Hepatic stellate cell (primary cell): ENCODE measurements around the gene SLC5A3.

ENCODE experiments used
- DNase-seq: peaks from one replicate; pipeline ENCODE4 v3.0.0; 2011; ENCODE audit warnings: low spot score

SLC5A3 gene

DNA sequence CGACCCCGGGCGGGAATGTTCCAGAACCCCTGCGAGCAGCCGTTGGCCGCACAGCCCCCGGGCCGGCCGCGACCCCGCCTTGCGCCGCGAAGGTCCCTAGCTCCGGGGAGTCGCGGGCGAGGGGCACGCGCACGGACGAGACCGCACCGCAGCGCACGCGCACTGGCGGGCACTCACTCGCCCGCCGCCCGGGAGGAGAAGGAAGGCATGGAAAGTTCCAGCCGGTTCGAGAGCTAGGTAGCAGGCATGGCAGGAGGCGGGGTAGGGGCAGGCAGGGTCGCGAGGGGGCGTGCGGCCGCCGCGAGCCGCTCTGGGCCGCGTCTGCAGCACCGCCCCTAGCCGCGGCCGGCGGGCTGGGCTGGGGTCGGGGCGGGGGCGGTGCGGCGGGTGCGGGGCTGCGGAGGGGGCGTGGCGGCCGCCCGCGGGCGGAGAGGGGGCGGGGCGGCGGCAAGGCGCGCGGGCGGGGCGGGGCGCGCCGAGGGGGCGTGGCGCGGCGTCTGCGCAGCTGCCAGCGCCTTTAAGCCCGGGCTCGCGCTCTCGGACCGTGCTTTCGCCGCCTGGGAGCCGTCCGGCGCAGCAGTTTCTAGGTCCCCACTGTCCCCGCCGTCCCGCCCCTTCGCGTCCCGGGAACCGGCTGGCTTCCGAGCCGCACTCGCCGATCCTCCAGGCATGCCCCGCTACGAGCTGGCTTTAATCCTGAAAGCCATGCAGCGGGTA is at the start of gene SLC5A3, which contains the start of gene MRPS6:
Gene SLC5A3, plus strand, starts transcription at position 547 of the 717 bp plus-strand sequence. CDS start 21,621 bp downstream, outside the sequence.
Gene MRPS6, plus strand, starts transcription at position 547 of the 717 bp plus-strand sequence. Its CDS starts 123 bp downstream, at position 670.
- peak; percentile 78 for DNase-seq

DNA sequence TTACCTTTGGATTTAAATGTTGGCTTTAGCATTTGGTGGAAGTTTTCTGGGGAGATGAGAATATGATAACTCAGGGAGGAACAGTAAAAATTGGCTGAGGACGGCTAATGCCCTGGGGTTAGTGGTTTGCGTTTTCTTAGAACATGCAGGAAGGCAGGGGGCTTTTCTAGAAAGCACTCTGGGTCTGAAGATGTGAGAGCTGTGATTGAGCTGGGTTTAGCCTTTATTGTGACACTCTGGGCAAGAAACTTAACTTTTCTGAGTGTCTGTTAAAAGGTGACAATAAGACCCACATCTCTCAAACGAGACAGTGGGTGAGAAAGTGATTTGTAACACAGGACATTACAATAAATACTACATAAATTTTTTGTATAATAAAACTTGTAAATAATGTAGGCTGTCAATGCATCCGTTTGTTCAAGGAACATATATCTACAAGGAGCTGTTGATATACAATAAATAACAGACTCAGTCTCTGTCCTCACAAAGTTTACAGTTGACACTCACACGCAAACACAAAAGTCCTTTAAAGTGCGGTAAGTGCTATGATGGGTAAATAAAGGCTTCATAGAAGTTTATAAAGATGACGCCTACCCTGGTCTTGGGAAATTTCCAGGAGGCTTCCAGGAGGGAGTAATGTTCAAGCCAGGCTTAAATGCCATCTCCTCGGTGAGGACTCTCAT is 49.5 kb upstream of the SLC5A3 start:
- no peak for DNase-seq

DNA sequence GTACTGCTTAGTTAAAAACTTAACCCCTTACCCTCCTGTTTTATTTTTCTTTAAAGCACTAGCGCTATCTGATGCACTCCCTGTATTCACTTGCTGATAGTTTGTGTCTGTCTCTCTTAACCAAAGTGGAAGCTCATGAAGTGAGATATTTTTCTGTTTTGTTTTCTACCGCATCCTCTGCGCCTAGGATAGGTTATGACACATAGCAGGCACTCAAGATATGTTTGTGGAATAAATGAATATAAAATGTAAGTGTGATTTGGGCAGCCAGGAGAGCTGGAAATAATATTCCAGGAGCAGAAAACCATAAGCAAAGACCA is 49.0 kb upstream of the SLC5A3 start:
- no peak for DNase-seq

- DNase-seq = no peak
These were observed 45.5 kb upstream of the SLC5A3 start for GRCh38 chr21:34027721-34028461.

- peak; percentile 46 for DNase-seq
These were observed 43.4 kb upstream of the SLC5A3 start for GRCh38 chr21:34029743-34030528.

GRCh38 chr21:34031835-34032370 is 41.5 kb upstream of the SLC5A3 start:
- DNase-seq = no peak

- no peak for DNase-seq
These were observed 38.9 kb upstream of the SLC5A3 start for GRCh38 chr21:34034369-34035014.

GRCh38 chr21:34035619-34036354 is 37.6 kb upstream of the SLC5A3 start:
- no peak for DNase-seq

DNA sequence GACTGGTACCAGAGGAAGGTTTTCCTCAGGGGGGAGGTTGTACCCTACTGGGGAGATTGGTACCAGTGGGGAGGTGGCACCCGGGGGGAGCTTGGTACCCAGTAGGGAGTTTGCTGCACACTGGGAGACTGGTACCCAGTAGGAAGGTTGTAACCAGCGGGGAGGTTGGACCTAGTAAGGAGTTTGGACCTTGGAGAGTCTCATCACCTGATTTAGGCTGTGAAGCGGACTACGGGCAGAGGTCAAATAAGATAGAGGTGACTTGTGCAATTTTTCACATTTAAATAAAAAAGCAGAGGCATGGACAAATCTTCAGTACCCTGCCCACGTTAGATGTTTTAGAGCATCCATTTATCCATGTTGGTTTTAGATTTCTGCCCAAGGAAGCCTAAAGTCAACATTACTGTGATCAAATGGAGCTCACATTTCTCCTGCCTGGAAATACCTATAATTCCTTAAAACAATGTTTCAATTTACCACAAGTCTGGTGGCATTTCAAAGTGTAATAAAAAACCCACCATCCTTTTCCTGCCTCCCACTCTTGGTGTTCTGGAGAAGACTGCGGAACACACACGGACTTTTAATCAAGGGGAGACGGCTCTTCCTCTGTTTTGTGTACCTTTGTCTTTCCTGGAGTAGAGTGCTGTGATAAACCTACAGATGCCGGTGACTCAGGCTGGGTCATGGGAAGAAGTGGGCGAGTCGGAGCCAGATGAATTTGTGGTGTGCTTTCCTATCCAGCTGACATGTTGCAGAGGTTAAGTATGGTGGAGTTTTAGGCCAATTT is 36.2 kb upstream of the SLC5A3 start:
- peak; percentile 38 for DNase-seq

DNA sequence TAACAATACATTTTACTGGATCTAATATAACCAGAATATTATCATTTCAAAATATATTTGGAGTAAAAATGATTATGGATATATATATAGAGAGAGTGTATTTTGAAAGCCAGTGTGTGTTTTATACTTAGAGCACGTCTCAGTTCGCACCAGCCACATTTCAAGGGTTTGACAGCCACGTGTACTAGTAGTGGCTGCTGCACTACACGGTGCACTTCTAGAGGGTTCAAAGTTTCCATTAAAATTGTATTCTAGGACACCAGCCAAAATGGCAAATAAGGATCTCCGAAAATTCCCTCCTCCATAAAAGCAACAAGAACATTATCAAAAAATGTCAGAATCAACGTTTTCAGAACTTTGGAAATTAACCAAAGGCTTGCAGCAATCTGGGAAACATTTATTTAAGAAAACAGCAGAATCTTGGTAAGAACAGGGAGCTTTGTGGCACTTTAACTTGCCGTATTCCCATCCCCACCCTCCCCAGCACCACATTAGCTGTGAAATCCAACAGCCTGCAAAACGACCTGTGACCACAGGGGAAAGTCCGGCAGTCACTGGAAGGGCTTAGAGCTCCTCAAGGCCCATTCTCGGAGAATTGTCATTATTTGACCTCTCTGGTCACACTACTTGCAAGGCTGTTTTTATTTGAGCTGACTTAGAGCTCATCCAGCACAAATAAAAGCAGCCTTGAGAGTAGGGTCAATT is 33.5 kb upstream of the SLC5A3 start:
- DNase-seq = no peak

- no peak for DNase-seq
These were observed 30.6 kb upstream of the SLC5A3 start for GRCh38 chr21:34042735-34043134.

- no peak for DNase-seq
These were observed 30.0 kb upstream of the SLC5A3 start for GRCh38 chr21:34043333-34043732.

- no peak for DNase-seq
These were observed 26.5 kb upstream of the SLC5A3 start for GRCh38 chr21:34046917-34047316.

DNA sequence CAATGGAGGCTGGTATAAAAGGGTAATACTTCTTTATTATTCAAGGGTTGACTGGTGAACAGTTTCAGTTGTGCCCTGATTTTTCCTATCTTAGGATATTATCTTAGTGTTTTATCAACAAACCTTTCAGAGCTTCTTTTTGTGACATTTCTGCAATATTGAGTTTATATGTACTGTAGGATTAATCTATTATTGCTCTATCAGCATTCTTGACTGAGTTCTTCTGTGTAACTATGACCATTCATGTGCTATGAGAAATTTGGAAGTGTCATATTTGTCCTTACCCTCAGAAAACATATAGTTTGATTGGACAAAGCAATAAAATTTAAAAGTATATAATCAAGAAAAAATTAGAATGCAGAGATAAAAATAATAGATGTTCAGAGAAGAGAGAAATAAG is 25.5 kb upstream of the SLC5A3 start:
- no peak for DNase-seq

GRCh38 chr21:34052171-34052570 is 21.2 kb upstream of the SLC5A3 start:
- DNase-seq = no peak

GRCh38 chr21:34054259-34054658 is 19.1 kb upstream of the SLC5A3 start:
- no peak for DNase-seq

DNA sequence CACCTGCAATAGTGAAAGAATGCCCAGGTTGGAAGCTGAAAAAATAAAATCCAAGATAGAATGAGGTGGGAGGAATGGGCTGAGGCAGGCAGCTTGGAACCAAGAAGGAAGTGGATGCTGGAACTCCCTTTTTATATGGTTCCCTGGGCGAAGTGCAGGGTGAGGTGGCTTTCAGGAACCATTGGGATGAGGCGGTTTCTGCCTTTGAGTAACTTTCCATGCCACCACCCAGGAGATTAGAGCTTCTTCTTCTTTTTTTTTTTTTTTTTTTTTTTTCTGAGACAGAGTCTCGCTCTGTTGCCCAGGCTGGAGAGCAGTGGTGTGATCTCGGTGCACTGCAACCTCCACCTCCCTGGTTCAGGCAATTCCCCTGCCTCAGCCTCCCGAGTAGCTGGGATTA is 17.8 kb upstream of the SLC5A3 start:
- no peak for DNase-seq

- no peak for DNase-seq
These were observed 11.4 kb upstream of the SLC5A3 start for GRCh38 chr21:34061983-34062382.

GRCh38 chr21:34065027-34065426 is 8.4 kb upstream of the SLC5A3 start:
- peak; percentile 12 for DNase-seq
